Suprapubic skin (tissue), 4 donors: Measurements from ENCODE around the gene ETV6.

ENCODE experiments used
- CTCF ChIP-seq, 2 donors: fragments of 200-600 bp in 1 of 2; fragments of 450-650 bp in 1 of 2; sonication (generic) in 1 of 2; IDR thresholded peaks; one replicate each; pipeline ENCODE4 v1.5.1; 2016 to 2019; ENCODE audit warnings: antibody characterized with exemption in 2 of 2, mild to moderate bottlenecking in 1 of 2, moderate library complexity in 1 of 2
- EP300 ChIP-seq: sonication (generic); formaldehyde crosslinking; IDR thresholded peaks from one replicate; pipeline ENCODE4 v1.6.1; 2017; ENCODE audit warnings: antibody characterized with exemption
- POLR2AphosphoS5 ChIP-seq, 3 donors: sonication (generic); formaldehyde crosslinking; IDR thresholded peaks; one replicate each; pipeline ENCODE4 v1.6.1; 2017; ENCODE audit warnings: antibody characterized with exemption in 3 of 3

- TF ChIP-seq EP300 (no peak), POLR2AphosphoS5 (IDR thresholded peaks at IDR 0.05) (no peak), CTCF (IDR thresholded peaks at IDR 0.05) (no peak)
These were observed 183.9 kb downstream of the ETV6 start for GRCh38 chr12:11833174-11833895.
